ENCODE results near the gene OR5M10.
"Not testable (repeated sequence)": the region's sequence is repeated elsewhere in the genome, so short reads cannot be mapped to it uniquely, and the experiment has no call there.

The OR5M10 gene

GRCh38 chr11:56577621-56578020, at the start of gene OR5M10:
Gene OR5M10, minus strand, starts transcription at chr11:56577721. Its CDS starts 0 bp downstream, at chr11:56577721.
- DNase-seq = no peak

DNA sequence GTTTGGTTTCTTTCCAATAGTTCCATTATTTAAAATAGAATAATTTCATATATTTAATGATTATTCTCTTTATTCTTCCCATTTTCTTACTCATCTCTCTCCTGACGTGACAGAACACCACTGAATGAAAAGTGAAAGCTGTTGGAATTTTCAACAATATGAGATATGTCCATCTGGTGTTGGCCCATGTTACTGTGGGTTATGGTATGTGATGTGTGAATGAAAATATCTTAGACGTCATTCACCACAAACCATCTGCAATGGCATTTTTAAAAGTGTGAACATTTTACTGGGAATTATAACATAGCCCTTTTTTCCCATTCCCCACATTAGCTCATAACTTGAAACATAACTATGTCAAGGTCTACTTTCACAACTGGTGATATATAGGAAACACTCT, 48.4 kb upstream of the OR5M10 start:
- no peak for DNase-seq

GRCh38 chr11:56624661-56625110, 47.2 kb upstream of the OR5M10 start:
- DNase-seq = no peak

- DNase-seq = no peak
These were observed 33.7 kb upstream of the OR5M10 start for GRCh38 chr11:56611174-56611573.

DNA sequence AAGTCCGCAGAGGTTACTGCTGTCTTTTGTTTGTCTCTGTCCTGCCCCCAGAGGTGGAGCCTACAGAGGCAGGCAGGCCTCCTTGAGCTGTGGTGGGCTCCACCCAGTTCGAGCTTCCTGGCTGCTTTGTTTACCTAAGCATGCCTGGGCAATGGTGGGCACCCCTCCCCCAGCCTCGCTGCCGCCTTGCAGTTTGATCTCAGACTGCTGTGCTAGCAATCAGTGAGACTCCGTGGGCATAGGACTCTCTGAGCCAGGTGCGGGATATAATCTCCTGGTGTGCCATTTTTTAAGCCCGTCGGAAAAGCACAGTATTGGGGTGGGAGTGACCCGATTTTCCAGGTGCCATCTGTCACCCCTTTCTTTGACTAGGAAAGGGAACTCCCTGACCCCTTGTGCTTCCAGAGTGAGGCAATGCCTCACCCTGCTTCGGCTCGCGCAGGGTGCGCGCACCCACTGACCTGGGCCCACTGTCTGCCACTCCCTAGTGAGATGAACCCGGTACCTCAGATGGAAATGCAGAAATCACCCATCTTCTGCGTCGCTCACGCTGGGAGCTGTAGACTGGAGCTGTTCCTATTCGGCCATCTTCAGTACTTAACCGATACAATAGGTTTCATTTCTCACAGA, 14.7 kb upstream of the OR5M10 start:
- DNase-seq = not testable (repeated sequence)

DNA sequence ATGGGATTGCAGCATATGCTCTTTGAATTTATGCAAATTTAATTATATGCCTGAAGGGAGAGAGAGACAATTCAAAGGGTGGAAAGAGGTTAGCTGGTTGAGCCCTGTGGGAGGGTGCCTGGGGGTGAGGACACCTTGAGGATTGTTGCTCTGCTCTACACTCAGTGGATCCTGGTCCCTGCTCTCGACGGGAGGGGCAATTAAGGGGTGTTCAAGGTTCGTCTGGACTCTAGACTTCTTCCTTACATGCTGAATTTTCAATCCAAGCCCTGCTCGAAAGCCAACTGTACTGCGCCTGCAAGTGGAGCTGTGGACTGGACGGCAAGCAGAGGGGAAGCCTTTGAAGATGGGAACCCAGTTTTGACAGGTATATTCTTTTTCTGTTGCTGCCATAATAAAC, 18.9 kb downstream of the OR5M10 start:
- no peak for DNase-seq

DNA sequence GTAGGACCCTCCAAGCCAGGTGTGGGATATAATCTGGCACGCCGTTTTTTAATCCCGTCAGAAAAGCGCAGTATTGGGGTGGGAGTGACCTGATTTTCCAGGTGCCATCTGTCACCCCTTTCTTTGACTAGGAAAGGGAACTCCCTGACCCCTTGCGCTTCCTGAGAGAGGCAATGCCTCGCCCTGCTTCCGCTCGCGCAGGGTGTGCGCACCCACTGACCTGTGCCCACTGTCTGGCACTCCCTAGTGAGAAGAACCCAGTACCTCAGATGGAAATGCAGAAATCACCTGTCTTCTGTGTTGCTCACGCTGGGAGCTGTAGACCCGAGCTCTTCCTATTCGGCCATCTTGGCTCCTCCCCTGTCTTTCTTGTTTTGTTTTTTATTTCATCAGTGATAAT, 22.8 kb downstream of the OR5M10 start:
- not testable (repeated sequence) for DNase-seq

DNA sequence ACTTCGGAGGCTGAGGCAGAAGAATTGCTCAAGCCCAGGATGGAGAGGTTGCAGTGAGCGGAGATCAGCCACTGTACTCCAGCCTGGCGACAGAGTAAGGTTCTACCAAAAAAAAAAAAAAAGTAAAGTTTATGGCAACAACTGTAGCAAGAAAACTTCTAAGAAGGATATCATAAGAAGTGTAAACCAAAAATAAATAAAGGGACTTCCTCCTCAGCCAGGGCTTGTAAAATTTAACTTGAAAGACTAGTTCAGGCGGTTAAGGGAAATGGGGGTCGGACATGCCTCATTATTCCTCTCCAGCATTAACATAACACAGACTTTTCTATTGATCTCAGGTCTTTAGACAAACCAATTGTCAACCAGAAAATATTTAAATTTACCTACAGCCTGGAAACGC, 32.0 kb downstream of the OR5M10 start:
- DNase-seq = no peak

GRCh38 chr11:56543739-56544138, 33.8 kb downstream of the OR5M10 start:
- DNase-seq = no peak

DNA sequence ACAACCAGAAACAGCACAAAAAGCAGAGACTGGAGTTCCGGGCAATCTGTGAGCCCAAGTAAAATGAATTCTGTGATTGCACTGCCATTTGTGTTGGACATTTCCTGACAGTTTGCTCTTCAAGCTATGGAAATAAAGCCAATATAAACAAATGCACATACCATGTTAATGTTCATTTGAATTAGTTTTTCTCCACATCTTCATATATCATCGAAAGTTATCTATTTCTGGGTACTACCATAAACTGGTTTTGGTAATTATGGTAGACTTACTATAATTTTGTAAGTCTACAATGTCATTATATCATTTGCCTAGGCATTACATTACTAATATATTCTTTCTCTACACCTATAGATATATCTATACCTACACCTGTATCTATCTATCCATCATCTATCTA, 34.4 kb downstream of the OR5M10 start, which contains the start of gene OR5M11:
TSS of gene OR5M11 (minus strand) at position 101 of the 400 bp plus-strand sequence. CDS start at position 101, 0 bp downstream.
- no peak for DNase-seq

DNA sequence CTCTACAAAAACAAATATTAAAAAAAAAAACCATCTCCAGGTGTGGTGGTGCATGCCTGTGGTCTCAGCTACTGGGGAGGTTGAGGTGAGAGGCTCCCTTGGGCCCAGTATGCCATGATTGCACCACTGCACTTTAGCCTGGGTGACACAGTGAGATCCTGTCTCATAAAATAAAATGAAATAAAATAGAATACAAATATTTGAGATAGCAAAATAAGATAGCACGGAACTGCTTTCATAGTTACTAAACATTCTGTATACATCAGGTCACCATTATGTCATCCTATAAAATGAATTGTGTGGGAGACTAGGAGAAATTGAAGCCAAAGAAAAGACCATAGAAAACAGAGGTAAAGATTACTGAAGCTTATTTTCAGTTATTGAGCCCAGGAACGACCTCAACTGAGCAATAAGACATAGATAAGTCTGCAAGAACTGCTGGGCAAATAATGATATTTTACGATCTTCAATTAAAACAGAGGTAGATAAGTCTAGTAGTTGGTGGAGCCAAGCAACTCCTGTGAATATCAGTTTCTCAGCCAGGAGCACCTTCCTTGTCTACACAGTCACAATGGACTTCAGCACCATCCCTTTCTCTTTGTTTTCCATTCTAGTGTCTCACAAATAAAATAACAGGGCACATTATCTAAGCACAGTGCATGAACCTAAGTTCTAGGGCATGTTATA, 44.3 kb downstream of the OR5M10 start:
- DNase-seq = no peak

DNA sequence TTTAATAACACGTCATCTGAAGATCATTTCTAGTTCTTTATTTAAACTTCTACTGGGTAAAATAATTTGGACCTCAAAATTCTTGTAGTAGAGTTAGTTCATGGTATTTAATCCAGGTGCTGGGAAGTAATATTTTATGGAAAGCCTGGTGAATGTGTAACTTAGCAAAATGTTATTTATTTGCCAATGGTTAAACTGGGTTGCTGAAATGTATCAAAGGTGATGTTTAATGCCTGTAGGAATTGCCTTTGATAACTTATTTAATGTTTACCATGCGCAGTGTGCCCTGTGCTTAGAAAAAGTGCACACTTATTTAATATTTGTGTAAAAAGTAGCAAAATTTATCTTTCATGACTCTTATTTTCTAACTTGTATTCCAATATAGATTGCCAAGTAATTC, 45.7 kb downstream of the OR5M10 start:
- DNase-seq = no peak

Measured in CD4-positive, alpha-beta T cell treated with Interleukin-12 subunit alpha and Interleukin-12 subunit beta, for 1 hour (primary cell).